B cell (primary cell): ENCODE measurements around the gene KCTD17. TPM values are rescaled to one million over a fixed set of nuclear protein-coding genes. Genes with fewer than 3 reads are reported as not detected.

Experiments
- ATAC-seq: fragments of 200-7000 bp; cut with Tn5 transposase; one replicate; pipeline ENCODE4 v1.10.0; 2021; ENCODE audit warnings: low read depth, mild to moderate bottlenecking, moderate number of reproducible peaks, moderate library complexity
- CTCF ChIA-PET: fragments of 350-600 bp; sonication (Branson Sonifier 250); formaldehyde crosslinking; loops from one replicate; lab custom pipeline; 2021; ENCODE audit warnings: antibody characterized with exemption, inconsistent platforms; lab: Charles Lee
- POLR2A ChIA-PET: fragments of 350-600 bp; sonication (Branson Sonifier 250); formaldehyde crosslinking; loops from one replicate; lab custom pipeline; 2021; ENCODE audit warnings: antibody characterized with exemption; lab: Charles Lee
- DNase-seq: peaks from one replicate; pipeline ENCODE4 v3.0.0; 2013
- H2AFZ ChIP-seq: 2 replicates; pipeline ENCODE4 v1.6.1; 2012; ENCODE audit warnings: mild to moderate bottlenecking, low read depth, low read length; ENCODE audit not compliant: insufficient read depth, poor library complexity, severe bottlenecking
- H3K27ac ChIP-seq, 2 donors: 1 replicate in 1 of 2; 2 replicates in 1 of 2; pipeline ENCODE4 v1.5.1; 2012 to 2013; ENCODE audit warnings: low read length in 2 of 2, mild to moderate bottlenecking in 2 of 2, moderate library complexity in 1 of 2
- H3K27me3 ChIP-seq, 4 experiments: fragments of 200-600 bp in 1 of 4; sonication (generic) in 1 of 4; replicated peaks in 1 of 4; 1 replicate in 2 of 4; 2 replicates in 2 of 4; pipeline versions ENCODE4 v1.6.1 to v1.7.0; 2013 to 2016; ENCODE audit warnings: low read length in 3 of 4, mild to moderate bottlenecking in 2 of 4, mixed read lengths in 1 of 4, moderate library complexity in 1 of 4; ENCODE audit not compliant: insufficient read depth in 4 of 4, control insufficient read depth in 3 of 4; ENCODE audit errors: control extremely low read depth in 1 of 4
- H3K36me3 ChIP-seq, 2 experiments: replicated peaks in 1 of 2; 1 replicate in 1 of 2; 2 replicates in 1 of 2; pipeline versions ENCODE4 v1.6.1 to v1.7.1; 2013; ENCODE audit warnings: low read length in 1 of 2; ENCODE audit not compliant: insufficient read depth in 2 of 2, control insufficient read depth in 1 of 2; ENCODE audit errors: control extremely low read depth in 1 of 2, extremely low read depth in 1 of 2
- H3K4me1 ChIP-seq, 2 donors: fragments of 200-600 bp in 1 of 2; sonication (generic) in 1 of 2; 1 replicate in 1 of 2; 2 replicates in 1 of 2; pipeline versions ENCODE4 v1.5.1 to v1.6.1; 2013 to 2017; ENCODE audit warnings: low read length in 2 of 2; ENCODE audit not compliant: control insufficient read depth in 2 of 2, insufficient read depth in 2 of 2
- H3K4me2 ChIP-seq: replicated peaks from 2 replicates; pipeline ENCODE3; 2012; ENCODE audit warnings: mild to moderate bottlenecking, low read depth, low read length; ENCODE audit not compliant: poor library complexity, severe bottlenecking
- H3K4me3 ChIP-seq, 5 experiments: fragments of 200-600 bp in 1 of 5; sonication (generic) in 1 of 5; 1 replicate in 3 of 5; 2 replicates in 2 of 5; pipeline versions ENCODE4 v1.5.1 to v1.7.0; 2011 to 2016; ENCODE audit warnings: low read length in 4 of 5, mild to moderate bottlenecking in 4 of 5, low read depth in 2 of 5, control low read depth in 1 of 5, moderate library complexity in 1 of 5; ENCODE audit not compliant: insufficient read depth in 1 of 5; ENCODE audit errors: control extremely low read depth in 1 of 5, extremely low read depth in 1 of 5
- H3K79me2 ChIP-seq: fragments of 200-600 bp; sonication (generic); one replicate; pipeline ENCODE4 v1.6.0; 2016; ENCODE audit warnings: low read length; ENCODE audit not compliant: control insufficient read depth, insufficient read depth
- H3K9ac ChIP-seq: fragments of 200-600 bp; sonication (generic); 2 replicates; pipeline ENCODE4 v1.6.1; 2017; ENCODE audit warnings: mild to moderate bottlenecking, low read length, moderate library complexity
- H3K9me3 ChIP-seq, 3 donors: one replicate each; pipeline versions ENCODE4 v1.6.1 to v1.7.1; 2013; ENCODE audit warnings: low read length in 2 of 3; ENCODE audit not compliant: control insufficient read depth in 2 of 3, insufficient read depth in 1 of 3; ENCODE audit errors: control extremely low read depth in 1 of 3
- H4K20me1 ChIP-seq: 2 replicates; pipeline ENCODE4 v1.6.0; 2012; ENCODE audit warnings: mild to moderate bottlenecking, low read length; ENCODE audit not compliant: insufficient read depth, control insufficient read depth, poor library complexity, severe bottlenecking
- H3K27ac Mint-ChIP-seq: one replicate; pipeline ENCODE4 v1.8.0; 2021; ENCODE audit warnings: mixed read lengths
- H3K27me3 Mint-ChIP-seq: one replicate; pipeline ENCODE4 v1.8.0; 2021; ENCODE audit warnings: mixed read lengths
- H3K4me1 Mint-ChIP-seq: one replicate; pipeline ENCODE4 v1.8.0; 2021; ENCODE audit warnings: mixed read lengths
- H3K4me3 Mint-ChIP-seq: one replicate; pipeline ENCODE4 v1.8.0; 2021; ENCODE audit warnings: mixed read lengths
- H3K9me3 Mint-ChIP-seq: one replicate; pipeline ENCODE4 v1.8.0; 2022; ENCODE audit warnings: mixed read lengths; ENCODE audit not compliant: insufficient read depth
- EZH2 ChIP-seq: IDR thresholded peaks from 2 replicates; pipeline ENCODE4 v1.6.1; 2012; ENCODE audit warnings: borderline replicate concordance, low read depth, mild to moderate bottlenecking, moderate library complexity, low read length; ENCODE audit not compliant: insufficient read depth, poor library complexity, severe bottlenecking
- WGBS: methylation state at CpG from one replicate; pipeline ENCODE4 v1.1.5; 2013; ENCODE audit warnings: missing lambda C conversion rate; ENCODE audit not compliant: insufficient coverage; 5-methylcytosine and 5-hydroxymethylcytosine counted together
- intact Hi-C: fragments of 100-400 bp; cut with micrococcal nuclease; formaldehyde crosslinking; loops from one replicate; pipeline ENCODE4 v1.10.0; 2022
- polyA plus RNA-seq: library from polyadenylated mRNA; depleted of rRNA; stranded (reverse); fragments of >200 nt; gene quantifications from 2 replicates; pipeline ENCODE4 v1.2.3, GENCODE V29; 2012
- total RNA-seq, 2 donors: library from RNA; stranded (reverse); fragments of 120-200 nt in 1 of 2; gene quantifications; 1 replicate in 1 of 2; 2 replicates in 1 of 2; pipeline versions ENCODE4 v1.2.3 to v1.2.4, GENCODE V29; 2013 to 2022
- TF ChIP-seq, protein P1 (sequence below): fragments of 200-600 bp; IDR thresholded peaks from one replicate; pipeline ENCODE4 v1.8.0; 2022; ENCODE audit warnings: antibody characterized with exemption, mild to moderate bottlenecking

Gene KCTD17
- total and polyA plus RNA-seq, 2 donors (not counting 1 experiment from before 2014, with no cell fraction given) = 29.0 to 41.3 TPM

DNA sequence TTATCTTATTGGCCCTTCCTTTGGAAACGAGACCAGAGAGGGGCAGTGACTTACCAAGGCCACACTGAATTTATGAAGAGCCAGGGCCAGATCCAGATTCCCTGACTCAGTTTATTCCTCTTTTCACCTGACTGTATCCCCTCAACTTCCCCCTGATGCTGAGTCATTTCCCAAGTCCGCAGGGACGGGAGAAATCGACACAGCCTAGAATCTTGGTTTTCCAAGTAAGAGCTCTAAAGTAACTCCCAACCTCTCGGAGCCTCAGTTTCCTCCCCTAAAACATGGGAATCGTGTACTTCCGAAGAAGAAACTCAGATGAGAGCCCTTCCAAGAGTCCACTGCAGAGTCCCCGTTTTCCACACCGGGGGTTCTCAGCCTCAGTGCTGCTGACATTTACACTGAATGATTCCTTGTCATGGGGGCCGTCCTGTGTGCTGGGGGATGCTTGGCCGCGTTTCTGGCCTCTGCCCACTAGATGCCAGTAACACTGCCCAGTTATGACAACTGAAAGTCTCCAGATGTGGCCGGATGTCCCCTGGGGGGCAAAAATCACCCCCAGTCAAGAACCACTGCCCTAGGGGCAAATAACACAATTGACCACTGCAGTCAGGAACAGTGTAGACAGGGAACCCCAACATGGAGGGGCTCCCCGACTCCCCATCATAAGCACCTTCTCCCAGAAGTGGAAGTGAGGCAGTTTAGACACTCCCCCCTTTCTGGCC is 20.8 kb upstream of the KCTD17 start:
- H2AFZ ChIP-seq = no peak overlapping the region
- no peaks in the 10 kb centered on the region for H3K4me1 Mint-ChIP-seq
- 91% methylated on average over 13 of the region's 14 CpGs for WGBS
- no peaks in the 10 kb centered on the region for H3K27me3 ChIP-seq
- intact Hi-C loops = no loop called here
- H3K4me2 ChIP-seq = no peak overlapping the region
- no peaks in the 10 kb centered on the region for H4K20me1 ChIP-seq
- no peaks in the 10 kb centered on the region for H3K79me2 ChIP-seq
- H3K27ac ChIP-seq = no peak overlapping the region
- H3K27ac Mint-ChIP-seq = no peak overlapping the region
- ATAC-seq (no peak), DNase-seq (no peak)
- ChIA-PET POLR2A (no interaction called here), CTCF (interaction anchor here (1.0 to 1.2 kb wide), 2 partner anchors 10 to 13 kb away, joined by 3 read pairs; no protein-coding TSS in a partner anchor)
- no peak overlapping the region for H3K9ac ChIP-seq
- TF ChIP-seq, protein P1, sequence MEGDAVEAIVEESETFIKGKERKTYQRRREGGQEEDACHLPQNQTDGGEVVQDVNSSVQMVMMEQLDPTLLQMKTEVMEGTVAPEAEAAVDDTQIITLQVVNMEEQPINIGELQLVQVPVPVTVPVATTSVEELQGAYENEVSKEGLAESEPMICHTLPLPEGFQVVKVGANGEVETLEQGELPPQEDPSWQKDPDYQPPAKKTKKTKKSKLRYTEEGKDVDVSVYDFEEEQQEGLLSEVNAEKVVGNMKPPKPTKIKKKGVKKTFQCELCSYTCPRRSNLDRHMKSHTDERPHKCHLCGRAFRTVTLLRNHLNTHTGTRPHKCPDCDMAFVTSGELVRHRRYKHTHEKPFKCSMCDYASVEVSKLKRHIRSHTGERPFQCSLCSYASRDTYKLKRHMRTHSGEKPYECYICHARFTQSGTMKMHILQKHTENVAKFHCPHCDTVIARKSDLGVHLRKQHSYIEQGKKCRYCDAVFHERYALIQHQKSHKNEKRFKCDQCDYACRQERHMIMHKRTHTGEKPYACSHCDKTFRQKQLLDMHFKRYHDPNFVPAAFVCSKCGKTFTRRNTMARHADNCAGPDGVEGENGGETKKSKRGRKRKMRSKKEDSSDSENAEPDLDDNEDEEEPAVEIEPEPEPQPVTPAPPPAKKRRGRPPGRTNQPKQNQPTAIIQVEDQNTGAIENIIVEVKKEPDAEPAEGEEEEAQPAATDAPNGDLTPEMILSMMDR = no peak
- TF ChIP-seq EZH2 = no peak
- no peaks in the 10 kb centered on the region for H3K9me3 Mint-ChIP-seq
- H3K4me3 ChIP-seq = no peak overlapping the region
- no peaks in the 10 kb centered on the region for H3K9me3 ChIP-seq
- no peaks in the 10 kb centered on the region for H3K4me1 ChIP-seq
- peaks cover 9% of the 10 kb centered on the region for H3K27me3 Mint-ChIP-seq
- H3K36me3 ChIP-seq = no peaks in the 10 kb centered on the region
- no peak overlapping the region for H3K4me3 Mint-ChIP-seq

DNA sequence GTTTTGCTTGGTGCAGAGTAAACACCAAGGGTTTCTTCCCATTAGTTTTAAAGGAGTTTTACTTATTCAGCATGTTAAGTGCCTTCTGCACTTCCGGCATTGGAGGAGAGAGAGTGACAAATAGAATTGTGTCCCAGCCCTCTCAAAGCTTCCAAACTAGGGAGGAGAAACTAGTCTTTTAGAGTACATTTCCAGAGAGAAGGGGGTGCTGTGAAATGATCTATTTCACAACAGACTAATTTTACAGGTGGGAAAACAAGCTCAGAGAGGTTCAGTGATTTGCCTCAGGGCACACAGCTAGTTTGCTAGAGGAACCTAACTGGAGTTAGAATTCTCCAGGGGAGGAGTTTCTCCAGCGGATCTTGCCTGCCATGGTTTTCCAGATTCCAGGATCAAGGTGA is 19.4 kb upstream of the KCTD17 start:
- H3K4me1 ChIP-seq = no peaks in the 10 kb centered on the region
- H3K9ac ChIP-seq = no peak overlapping the region
- Mint-ChIP-seq H3K27me3 (peaks cover 13% of the 10 kb centered on the region), H3K4me1 (no peaks in the 10 kb centered on the region), H3K27ac (no peak overlapping the region), H3K4me3 (no peak overlapping the region), H3K9me3 (no peaks in the 10 kb centered on the region)
- 100% methylated on average over 1 of the region's 2 CpGs for WGBS
- H3K9me3 ChIP-seq = no peaks in the 10 kb centered on the region
- no peaks in the 10 kb centered on the region for H4K20me1 ChIP-seq
- ATAC-seq (no peak), DNase-seq (no peak)
- no peak overlapping the region for H3K27ac ChIP-seq
- ChIA-PET POLR2A (interaction anchor here (0.6 kb wide), 1 partner anchor 16 kb away, joined by 10 read pairs; no protein-coding TSS in a partner anchor), CTCF (no interaction called here)
- no peak overlapping the region for H3K4me3 ChIP-seq
- intact Hi-C loops = no loop called here
- no peaks in the 10 kb centered on the region for H3K36me3 ChIP-seq
- no peak overlapping the region for H2AFZ ChIP-seq
- H3K27me3 ChIP-seq = peaks cover 0 to 4% (median 0%) of the 10 kb centered on the region in 4 experiments
- no peaks in the 10 kb centered on the region for H3K79me2 ChIP-seq
- no peak overlapping the region for H3K4me2 ChIP-seq
- TF ChIP-seq EZH2 = no peak
- TF ChIP-seq, protein P1 = no peak
